Upper lobe of left lung (tissue), 4 donors: Measurements from ENCODE around the gene TERT.

Experiments
- CTCF ChIP-seq, 6 experiments: fragments of 450-650 bp in 4 of 6; fragments of 200-600 bp in 2 of 6; sonication (generic) in 2 of 6; IDR thresholded peaks; one replicate each; pipeline ENCODE4 v1.5.1; 2016 to 2019; ENCODE audit warnings: antibody characterized with exemption in 6 of 6
- EP300 ChIP-seq, 4 donors: sonication (generic); formaldehyde crosslinking; IDR thresholded peaks; one replicate each; pipeline ENCODE4 v1.5.1; 2017; ENCODE audit warnings: antibody characterized with exemption in 4 of 4, control low read depth in 2 of 4
- POLR2A ChIP-seq, 4 donors: fragments of 450-650 bp; IDR thresholded peaks; one replicate each; pipeline ENCODE4 v1.5.1; 2016 to 2017; ENCODE audit warnings: antibody characterized with exemption in 4 of 4, mild to moderate bottlenecking in 2 of 4
- POLR2AphosphoS5 ChIP-seq, 2 donors: sonication (generic); formaldehyde crosslinking; IDR thresholded peaks; one replicate each; pipeline ENCODE4 v1.5.1; 2017; ENCODE audit warnings: antibody characterized with exemption in 2 of 2

GRCh38 chr5:1330146-1330846 lies 35.4 kb upstream of the TERT start:
- no peak for TF ChIP-seq CTCF (IDR thresholded peaks at IDR 0.05)
- TF ChIP-seq EP300 (IDR thresholded peaks at IDR 0.05): no peak
- TF ChIP-seq POLR2A (IDR thresholded peaks at IDR 0.05): no peak
- no peak for TF ChIP-seq POLR2AphosphoS5 (IDR thresholded peaks at IDR 0.05)
